HG02798 (cell line): ENCODE results near the gene SEZ6L.

Experiments
- ATAC-seq: cut with Tn5 transposase; IDR thresholded peaks from one replicate; pipeline ENCODE4 v1.9.1; 2021; ENCODE audit warnings: mild to moderate bottlenecking; ENCODE audit not compliant: unreplicated experiment, poor library complexity

The SEZ6L gene

GRCh38 chr22:26236991-26237390 lies 67.7 kb downstream of the SEZ6L start:
- no peak for ATAC-seq

GRCh38 chr22:26238596-26238995 lies 69.3 kb downstream of the SEZ6L start:
- no peak for ATAC-seq

- ATAC-seq, result no peak
These were observed 70.3 kb downstream of the SEZ6L start for GRCh38 chr22:26239581-26239980.

- no peak for ATAC-seq
These were observed 72.1 kb downstream of the SEZ6L start for GRCh38 chr22:26241361-26241760.

- no peak for ATAC-seq
These were observed 75.7 kb downstream of the SEZ6L start for GRCh38 chr22:26245001-26245400.

GRCh38 chr22:26246552-26246951 lies 77.3 kb downstream of the SEZ6L start:
- no peak for ATAC-seq

GRCh38 chr22:26251869-26252268 lies 82.6 kb downstream of the SEZ6L start:
- ATAC-seq, result no peak

- no peak for ATAC-seq
These were observed 90.2 kb downstream of the SEZ6L start for GRCh38 chr22:26259510-26259909.

- ATAC-seq, result no peak
These were observed 94.9 kb downstream of the SEZ6L start for GRCh38 chr22:26264162-26264561.

- ATAC-seq, result no peak
These were observed 96.0 kb downstream of the SEZ6L start for GRCh38 chr22:26265281-26265680.

- ATAC-seq, result no peak
These were observed 96.6 kb downstream of the SEZ6L start for GRCh38 chr22:26265909-26266308.

GRCh38 chr22:26267856-26268255 lies 98.6 kb downstream of the SEZ6L start:
- no peak for ATAC-seq

- no peak for ATAC-seq
These were observed 100.3 kb downstream of the SEZ6L start for GRCh38 chr22:26269572-26269971.

GRCh38 chr22:26271427-26271826 lies 102.2 kb downstream of the SEZ6L start:
- no peak for ATAC-seq

- no peak for ATAC-seq
These were observed 103.9 kb downstream of the SEZ6L start for GRCh38 chr22:26273011-26273675.

- ATAC-seq, result no peak
These were observed 107.4 kb downstream of the SEZ6L start for GRCh38 chr22:26276529-26277160.

GRCh38 chr22:26281941-26282340 lies 112.7 kb downstream of the SEZ6L start:
- ATAC-seq, result no peak

- no peak for ATAC-seq
These were observed 114.1 kb downstream of the SEZ6L start for GRCh38 chr22:26283330-26283729.

GRCh38 chr22:26285632-26286031 lies 116.4 kb downstream of the SEZ6L start:
- ATAC-seq, result no peak

GRCh38 chr22:26286091-26286820 lies 117.0 kb downstream of the SEZ6L start:
- ATAC-seq, result no peak

GRCh38 chr22:26287382-26288225 lies 118.3 kb downstream of the SEZ6L start:
- no peak for ATAC-seq
